Anterior cingulate cortex (tissue), 58 donors: ENCODE data around the gene GABRD.

Experiments used
- DNase-seq, 58 donors: peaks; one replicate each; lab custom pipeline; 2025; lab: John Stamatoyannopoulos, UW

The GABRD gene

DNA sequence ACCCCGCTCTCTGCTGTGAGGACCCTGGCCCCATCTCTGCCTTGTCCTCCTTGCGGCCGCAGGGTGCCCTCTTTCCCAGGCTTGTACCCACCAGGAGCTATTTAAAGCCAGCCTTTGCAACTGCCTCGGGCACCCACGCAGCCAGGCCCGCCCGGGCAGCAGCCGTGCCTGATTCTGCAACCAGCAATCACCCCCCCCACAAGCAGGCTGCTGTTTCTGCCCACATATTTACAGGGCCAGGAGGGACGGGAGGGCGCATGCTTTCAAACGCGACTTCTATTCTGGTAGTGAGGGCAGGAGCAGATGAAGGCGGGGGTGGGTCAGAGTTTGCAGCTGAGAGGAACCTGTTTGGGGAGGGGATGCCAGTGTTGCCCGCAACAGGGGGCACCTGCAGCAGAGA is 13.6 kb downstream of the GABRD start:
- DNase-seq = peak in 33 of 58 donors; percentile 8 to 84 (median 43)

GRCh38 chr1:2033165-2033564 is 14.0 kb downstream of the GABRD start:
- DNase-seq = no peak

GRCh38 chr1:2036287-2036686 is 17.1 kb downstream of the GABRD start:
- DNase-seq = no peak

DNA sequence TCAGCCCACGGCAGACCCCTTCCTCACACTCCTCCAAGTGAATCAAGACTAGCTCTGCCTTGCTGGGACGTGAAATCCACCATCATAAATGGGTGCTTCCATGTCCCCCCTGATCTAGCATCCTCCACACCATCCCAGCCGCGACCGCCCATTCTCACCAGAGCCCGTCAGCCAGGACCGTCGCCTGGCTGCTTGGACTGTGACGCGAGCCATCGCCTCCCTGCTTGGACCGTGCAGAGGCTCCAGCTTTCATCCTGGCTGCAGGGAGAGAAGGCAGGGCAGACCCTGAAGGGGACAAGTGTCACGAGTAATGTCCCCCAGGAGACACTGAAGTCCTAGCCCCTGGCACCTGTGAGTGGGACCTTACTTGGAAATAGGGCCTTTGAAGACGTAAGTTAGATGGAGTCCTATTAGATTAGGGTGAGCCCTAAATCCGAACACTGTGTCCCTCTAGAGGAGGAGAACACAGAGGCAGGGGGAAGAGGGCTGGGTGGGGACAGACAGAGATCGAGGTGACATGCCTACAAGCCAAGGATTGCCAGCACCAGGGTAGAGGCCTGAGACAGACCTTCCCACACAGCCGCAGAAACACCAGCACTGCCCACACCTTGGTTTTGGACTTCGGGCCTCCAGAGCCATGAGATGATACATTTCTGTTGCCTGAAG is 18.3 kb downstream of the GABRD start:
- no peak for DNase-seq

GRCh38 chr1:2038229-2038628 is 19.1 kb downstream of the GABRD start:
- DNase-seq = no peak

GRCh38 chr1:2039251-2039650 is 20.1 kb downstream of the GABRD start:
- no peak for DNase-seq

- DNase-seq = no peak
Observed at GRCh38 chr1:2041305-2041704, 22.2 kb downstream of the GABRD start.

GRCh38 chr1:2041887-2042286 is 22.7 kb downstream of the GABRD start:
- DNase-seq = no peak

DNA sequence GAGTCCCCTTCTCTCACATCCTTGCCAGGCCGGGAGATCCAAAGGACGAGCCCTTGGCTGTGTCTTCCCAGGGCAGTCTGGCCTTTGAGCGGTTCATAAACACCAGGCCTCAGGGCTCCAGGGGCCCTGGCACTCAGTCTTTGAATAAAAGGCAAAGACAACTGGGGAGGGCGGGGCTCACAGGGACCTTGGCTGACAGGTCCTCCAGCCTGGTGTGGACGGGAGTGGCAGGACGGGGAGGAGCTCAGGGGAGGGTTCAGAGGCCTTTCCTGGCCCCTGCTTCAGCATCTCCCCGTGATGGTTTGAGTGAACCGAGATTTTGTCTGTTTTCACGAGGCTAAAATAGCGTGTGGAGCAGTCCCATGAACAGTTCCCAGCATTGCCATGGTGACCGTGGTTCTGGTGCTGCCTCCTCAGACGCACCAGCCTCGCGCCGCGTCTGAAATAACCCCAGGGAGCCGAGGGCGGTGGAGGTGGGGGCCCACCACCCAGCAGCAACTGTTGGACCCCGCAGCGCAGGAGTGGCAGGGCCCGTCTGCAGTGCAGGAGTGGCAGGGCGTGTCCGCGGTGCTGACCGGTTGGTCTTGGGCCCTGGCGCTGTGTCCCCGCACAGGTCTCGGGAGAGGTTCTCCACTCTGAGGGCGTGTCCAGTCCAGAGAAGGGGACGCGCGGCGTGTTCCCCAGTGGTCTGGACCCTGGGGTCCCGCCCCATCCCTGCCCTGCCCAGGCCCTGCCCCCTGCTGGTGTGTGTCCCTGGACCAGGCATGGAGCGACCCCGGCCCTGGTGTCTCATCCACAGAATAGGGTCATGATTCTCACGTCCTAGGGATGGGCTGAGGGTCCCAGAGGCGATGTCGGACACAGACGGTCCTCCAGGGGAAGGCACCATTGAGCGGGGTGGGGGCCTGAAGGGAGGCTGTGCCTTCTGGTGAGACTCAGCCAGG is 24.0 kb downstream of the GABRD start:
- peak in 13 of 58 donors; percentile 14 to 70 (median 34) for DNase-seq

- DNase-seq = no peak
Observed at GRCh38 chr1:2043886-2044285, 24.7 kb downstream of the GABRD start.

DNA sequence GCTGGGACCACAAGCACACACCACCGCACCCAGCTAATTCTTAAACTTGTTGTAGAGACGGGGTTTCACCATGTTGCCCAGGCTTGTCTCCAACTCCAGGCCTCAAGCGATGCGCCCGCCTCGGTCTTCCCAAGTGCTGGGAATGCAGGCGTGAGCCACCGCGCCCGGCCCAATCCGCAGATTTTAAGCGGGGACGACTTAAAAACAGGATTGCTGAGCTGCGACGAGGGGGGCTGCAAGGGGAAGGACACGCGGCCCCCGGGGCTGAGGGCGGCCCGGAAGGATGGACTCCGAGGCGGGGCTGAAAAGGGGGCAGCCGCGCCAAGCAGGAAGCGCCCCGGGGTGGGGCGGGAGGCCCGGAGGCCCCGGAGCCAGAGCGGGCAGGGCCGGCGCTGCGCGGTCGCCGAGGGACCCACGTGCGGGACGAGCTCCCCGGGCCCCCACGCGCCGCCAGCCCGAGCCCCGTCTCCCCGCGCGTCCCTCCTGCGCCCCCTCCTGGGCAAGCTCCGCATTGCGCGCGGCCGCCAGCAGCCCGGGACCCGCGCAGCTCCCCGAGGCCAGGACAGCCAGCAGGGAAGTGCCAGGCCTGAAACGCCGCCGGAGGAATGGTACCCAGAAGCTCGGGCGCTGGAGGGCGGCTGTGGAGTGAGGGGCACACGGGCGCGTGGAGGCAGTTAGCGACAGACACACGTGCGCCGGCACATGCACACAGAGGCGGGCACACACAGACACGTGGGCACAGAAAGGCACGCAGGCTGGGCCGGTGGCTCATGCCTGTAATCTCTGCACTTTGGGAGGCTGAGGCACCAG is 25.6 kb downstream of the GABRD start:
- DNase-seq = peak in 51 of 58 donors; percentile 16 to 73 (median 53)

- no peak for DNase-seq
Observed at GRCh38 chr1:2045468-2046173, 26.5 kb downstream of the GABRD start.

DNA sequence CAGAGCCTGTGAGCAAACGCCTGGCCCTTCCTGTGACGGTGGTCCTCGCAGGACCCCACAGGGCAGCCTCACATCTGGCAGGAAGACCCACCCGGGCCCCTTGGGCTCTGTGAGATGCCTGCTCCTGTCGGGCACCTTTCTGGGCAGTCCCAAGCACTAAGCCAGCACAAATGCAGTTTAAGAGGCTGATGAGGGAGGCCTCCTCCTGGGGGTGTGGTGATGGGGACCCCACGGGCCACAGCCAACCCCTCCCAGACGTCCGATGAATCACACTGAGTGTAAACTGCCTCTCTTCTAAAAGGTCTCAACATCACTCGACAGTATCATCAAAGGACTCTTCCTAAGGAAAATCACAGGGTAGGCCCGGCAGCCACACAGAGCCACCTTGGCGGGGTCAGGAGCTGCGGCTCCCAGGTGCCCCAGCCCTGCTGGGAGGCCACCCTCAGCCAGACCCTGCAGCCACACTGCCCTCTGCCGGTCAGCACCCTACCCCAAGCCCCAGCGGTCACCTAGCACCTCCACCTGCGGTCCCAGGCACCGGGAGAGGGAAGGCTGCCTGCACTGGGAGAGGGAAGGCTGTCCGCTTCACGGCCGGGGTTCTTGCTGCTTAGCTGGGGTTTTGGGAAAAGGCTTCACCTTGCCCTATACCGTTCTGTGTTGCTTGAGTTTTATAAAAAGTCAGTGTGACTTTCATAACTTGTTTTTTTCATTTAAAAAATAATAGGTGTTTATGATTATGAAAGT is 27.2 kb downstream of the GABRD start:
- peak in 17 of 58 donors; percentile 6 to 52 (median 15) for DNase-seq

- DNase-seq = no peak
Observed at GRCh38 chr1:2046953-2047748, 28.0 kb downstream of the GABRD start.

DNA sequence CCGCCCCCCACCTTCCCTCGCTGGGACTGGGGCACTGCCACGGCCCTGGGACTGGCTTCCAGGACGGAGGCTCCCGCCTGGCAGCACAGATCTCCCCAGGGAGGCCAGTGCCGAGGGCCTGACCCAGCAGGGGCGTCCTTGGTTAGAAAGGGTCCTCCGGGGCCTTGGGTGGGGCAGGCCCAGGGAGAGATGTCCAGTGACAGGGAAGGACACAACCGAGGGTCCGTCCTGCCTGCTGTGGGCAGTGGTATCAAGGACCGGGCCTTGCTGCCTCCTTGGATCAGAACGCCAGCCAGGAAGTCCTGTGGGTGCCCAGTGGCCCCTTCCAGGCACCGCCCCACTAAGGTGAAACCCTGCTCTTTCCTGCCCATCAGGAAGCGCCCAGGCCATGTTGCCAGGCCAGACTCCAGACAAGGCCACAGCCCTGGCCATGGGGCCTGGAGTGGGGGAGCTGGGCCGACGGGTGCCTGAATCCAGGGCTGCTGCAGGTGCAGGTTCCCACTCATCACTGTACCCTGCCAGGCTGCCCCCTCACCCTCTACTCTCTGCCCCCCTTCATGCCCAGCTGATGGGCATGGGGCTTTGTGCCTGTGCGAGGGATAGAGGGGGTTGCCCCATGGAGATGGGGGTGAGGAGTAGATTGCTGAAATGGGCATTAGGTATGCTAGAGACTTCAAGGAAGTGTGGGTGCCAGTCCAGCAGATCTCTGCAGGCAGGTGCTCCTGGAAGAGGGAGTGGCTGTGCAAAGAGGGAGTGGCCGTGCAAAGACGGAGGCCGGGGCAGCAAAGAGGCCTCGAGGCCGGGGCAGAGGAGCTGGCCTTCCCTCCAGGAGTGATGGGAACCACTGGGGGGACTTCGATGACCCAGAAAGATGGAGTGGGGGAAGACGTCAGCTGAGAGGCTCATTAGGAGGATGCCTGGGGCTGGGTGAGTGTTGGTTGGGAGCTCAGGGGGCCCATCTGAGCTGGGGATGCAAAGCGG is 28.9 kb downstream of the GABRD start:
- DNase-seq = no peak

- DNase-seq = no peak
Observed at GRCh38 chr1:2049225-2049717, 30.1 kb downstream of the GABRD start.
